GM13976 (cell line): ENCODE results near the gene POLR2I.

Experiments used
- DNase-seq: peaks from one replicate; pipeline ENCODE4 v3.0.0; 2012; ENCODE audit warnings: low spot score
- CTCF ChIP-seq: IDR thresholded peaks from 2 replicates; pipeline ENCODE4 v1.5.1; 2012; ENCODE audit warnings: borderline replicate concordance, mild to moderate bottlenecking; ENCODE audit not compliant: insufficient read depth; ENCODE audit errors: extremely low read depth, missing control alignments, control extremely low read depth
- in situ Hi-C: fragments of 300-500 bp; cut with MboI; formaldehyde crosslinking; loops from one replicate; pipeline ENCODE4 v1.12.0; 2022; ENCODE audit warnings: low sequenced_read_pairs, mixed read lengths, inconsistent platforms; ENCODE audit not compliant: unreplicated experiment

Gene POLR2I

GRCh38 chr19:36151144-36152018 lies 36.7 kb upstream of the POLR2I start:
- no peak for TF ChIP-seq CTCF
- peak; percentile 40 for DNase-seq
- in situ Hi-C loops, result no loop called here

- no peak for TF ChIP-seq CTCF
- in situ Hi-C loops, result no loop called here
- DNase-seq, result no peak
Measured at GRCh38 chr19:36150586-36150985, 35.9 kb upstream of the POLR2I start.

- in situ Hi-C loops, result no loop called here
- TF ChIP-seq CTCF, result no peak
- DNase-seq, result no peak
Measured at GRCh38 chr19:36149673-36150406, 35.2 kb upstream of the POLR2I start.

GRCh38 chr19:36144624-36145023 lies 29.9 kb upstream of the POLR2I start:
- TF ChIP-seq CTCF, result no peak
- in situ Hi-C loops, result no loop called here
- DNase-seq, result no peak

- no peak for TF ChIP-seq CTCF
- no peak for DNase-seq
- in situ Hi-C loops, result no loop called here
Measured at GRCh38 chr19:36142496-36142895, 27.8 kb upstream of the POLR2I start.

GRCh38 chr19:36142046-36142445 lies 27.4 kb upstream of the POLR2I start:
- no peak for TF ChIP-seq CTCF
- DNase-seq, result peak; percentile 18
- in situ Hi-C loops, result no loop called here
